Brain microvascular endothelial cell (primary cell): Measurements from ENCODE around the gene CD58.
A peak's percentile ranks its signal among the peaks of the same experiment; 100 is the strongest.

Experiments
- DNase-seq: peaks from one replicate; pipeline ENCODE4 v3.0.0-alpha.2; 2020
- H3K27ac ChIP-seq: fragments of 250-450 bp; sonication (Bioruptor Pico); 2 replicates; pipeline ENCODE4 v1.5.1; 2020; ENCODE audit warnings: mild to moderate bottlenecking, moderate library complexity
- H3K27me3 ChIP-seq: fragments of 250-450 bp; sonication (Bioruptor Pico); replicated peaks from 2 replicates; pipeline ENCODE4 v1.5.1; 2020; ENCODE audit warnings: mild to moderate bottlenecking
- H3K36me3 ChIP-seq: fragments of 250-450 bp; sonication (Bioruptor Pico); replicated peaks from 2 replicates; pipeline ENCODE4 v1.5.1; 2020; ENCODE audit warnings: mild to moderate bottlenecking
- H3K4me3 ChIP-seq: 2 replicates; pipeline ENCODE4 v1.5.1; 2011; ENCODE audit warnings: low read depth, mild to moderate bottlenecking, control low read depth, low read length, moderate library complexity
- CTCF ChIP-seq: IDR thresholded peaks from 2 replicates; pipeline ENCODE4 v1.5.1; 2011; ENCODE audit warnings: low read depth, mild to moderate bottlenecking, moderate library complexity, low read length, control low read depth, inconsistent platforms; ENCODE audit errors: missing control alignments
- in situ Hi-C: cut with HindIII; loops from 2 replicates; pipeline ENCODE4 v1.10.0; 2017; ENCODE audit warnings: low sequenced_read_pairs, low pct_ligation_motif_present

CD58 gene

GRCh38 chr1:116572099-116572498 lies 1.3 kb upstream of the CD58 start:
- in situ Hi-C loops = no loop called here
- Histone ChIP-seq H3K27ac (no peak overlapping the region), H3K4me3 (no peak overlapping the region), H3K27me3 (no peaks in the 10 kb centered on the region), H3K36me3 (no peaks in the 10 kb centered on the region)
- no peak for DNase-seq
- no peak for TF ChIP-seq CTCF

GRCh38 chr1:116571215-116571919 lies 541 bp upstream of the CD58 start:
- DNase-seq = no peak
- Histone ChIP-seq H3K27ac (peak overlapping the region; percentile 70), H3K27me3 (no peaks in the 10 kb centered on the region), H3K4me3 (peak overlapping the region; percentile 76), H3K36me3 (no peaks in the 10 kb centered on the region)
- TF ChIP-seq CTCF = no peak
- in situ Hi-C loops = no loop called here

GRCh38 chr1:116569776-116570357 lies 959 bp downstream of the CD58 start:
- DNase-seq = no peak
- H3K27me3 ChIP-seq = no peaks in the 10 kb centered on the region
- no peak overlapping the region for H3K27ac ChIP-seq
- in situ Hi-C loops = no loop called here
- no peaks in the 10 kb centered on the region for H3K36me3 ChIP-seq
- H3K4me3 ChIP-seq = peak overlapping the region; percentile 76
- no peak for TF ChIP-seq CTCF

- no peak for TF ChIP-seq CTCF
- in situ Hi-C loops = no loop called here
- H3K4me3 ChIP-seq = no peak overlapping the region
- no peak overlapping the region for H3K27ac ChIP-seq
- H3K27me3 ChIP-seq = no peaks in the 10 kb centered on the region
- no peaks in the 10 kb centered on the region for H3K36me3 ChIP-seq
- no peak for DNase-seq
These were observed 1.5 kb downstream of the CD58 start for GRCh38 chr1:116569381-116569670.

GRCh38 chr1:116568662-116569380 lies 2.0 kb downstream of the CD58 start:
- no peak overlapping the region for H3K27ac ChIP-seq
- no peak for DNase-seq
- no peaks in the 10 kb centered on the region for H3K36me3 ChIP-seq
- no peaks in the 10 kb centered on the region for H3K27me3 ChIP-seq
- in situ Hi-C loops = no loop called here
- TF ChIP-seq CTCF = no peak
- H3K4me3 ChIP-seq = no peak overlapping the region
